ENCODE results near the gene WIPF2.

The WIPF2 gene

DNA sequence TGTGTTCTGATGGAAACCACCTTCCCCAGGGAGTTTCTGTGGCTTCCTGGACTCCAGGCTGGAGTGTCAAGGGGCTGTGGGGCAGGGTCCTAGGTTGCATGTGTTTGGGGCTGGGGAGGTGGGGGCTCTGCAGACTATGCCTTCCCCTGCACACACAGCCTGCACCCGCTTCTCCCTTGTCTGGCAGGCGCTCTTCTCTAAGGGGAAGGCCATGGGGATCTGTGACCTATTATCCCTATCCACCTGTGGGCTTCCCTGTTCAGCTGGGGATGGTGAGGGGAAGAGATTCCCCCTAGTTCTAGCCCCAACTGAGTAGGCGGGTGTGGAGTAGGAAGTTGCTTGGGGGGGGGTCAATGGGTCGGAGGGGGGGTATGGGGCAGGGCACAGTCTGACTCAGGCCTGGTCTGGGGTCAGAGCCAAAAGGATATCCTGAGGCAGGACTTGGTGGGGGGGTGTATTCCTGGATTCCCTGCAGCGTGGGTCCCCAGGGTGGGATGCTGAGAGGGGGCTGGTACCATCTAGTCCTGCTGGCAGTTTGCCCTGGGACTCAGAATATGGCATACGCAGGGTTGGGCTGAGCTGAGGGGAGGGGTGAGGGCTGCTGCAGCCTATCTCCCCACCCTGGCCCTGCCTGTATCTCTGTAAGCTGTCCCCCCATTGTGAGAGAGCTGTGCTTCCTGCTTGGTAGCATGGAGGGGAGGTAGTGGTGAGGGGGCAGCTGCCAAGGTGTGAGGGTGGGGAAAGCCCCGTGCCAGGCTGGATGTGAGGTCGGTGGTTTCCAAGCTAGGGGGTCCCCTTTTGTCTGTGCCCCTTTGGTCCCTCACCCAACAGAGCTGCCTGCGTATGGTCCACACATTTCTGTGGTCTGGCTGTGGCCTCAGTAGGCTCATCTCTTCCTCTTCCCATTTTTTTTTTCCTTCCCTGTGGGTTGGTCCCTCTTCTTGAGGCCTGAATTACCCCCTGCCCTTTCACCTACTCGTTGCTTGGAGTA is 104.6 kb downstream of the WIPF2 start:
- Histone ChIP-seq H3K36me3 (ENCODE audit: insufficient read depth, low read length) (no peaks in the 10 kb centered on the region), H3K27me3 (ENCODE audit: insufficient read depth, low read length, poor library complexity) (no peaks in the 10 kb centered on the region), H3K27ac (ENCODE audit: low read length) (peak overlapping the region; percentile 86), H4K20me1 (ENCODE audit: insufficient read depth, low read length) (peaks cover 65% of the 10 kb centered on the region), H3K4me3 (ENCODE audit: low read depth in 1 of 2, low read length in 2 of 2) (peak overlapping the region in 1 of 2 experiments; percentile 50; a peak in 2 of 4 replicates), H3K4me2 (ENCODE audit: insufficient read depth, low read length) (peak overlapping the region; percentile 67), H3K9ac (ENCODE audit: low read depth, low read length) (peak overlapping the region; percentile 38), H2AFZ (ENCODE audit: low read depth, low read length) (no peak overlapping the region), H3K4me1 (ENCODE audit: insufficient read depth, low read length) (peaks cover 68% of the 10 kb centered on the region), H3K9me3 (ENCODE audit: insufficient read depth, low read length, severe bottlenecking) (no peaks in the 10 kb centered on the region), H3K79me2 (ENCODE audit: insufficient read depth, low read length) (peaks cover 22% of the 10 kb centered on the region)
- peak; percentile 50 for DNase-seq
- no peak for TF ChIP-seq EZH2 (IDR thresholded peaks at IDR 0.05; ENCODE audit: borderline replicate concordance, low read depth, low read length, severe bottlenecking)
- TF ChIP-seq, protein P1, sequence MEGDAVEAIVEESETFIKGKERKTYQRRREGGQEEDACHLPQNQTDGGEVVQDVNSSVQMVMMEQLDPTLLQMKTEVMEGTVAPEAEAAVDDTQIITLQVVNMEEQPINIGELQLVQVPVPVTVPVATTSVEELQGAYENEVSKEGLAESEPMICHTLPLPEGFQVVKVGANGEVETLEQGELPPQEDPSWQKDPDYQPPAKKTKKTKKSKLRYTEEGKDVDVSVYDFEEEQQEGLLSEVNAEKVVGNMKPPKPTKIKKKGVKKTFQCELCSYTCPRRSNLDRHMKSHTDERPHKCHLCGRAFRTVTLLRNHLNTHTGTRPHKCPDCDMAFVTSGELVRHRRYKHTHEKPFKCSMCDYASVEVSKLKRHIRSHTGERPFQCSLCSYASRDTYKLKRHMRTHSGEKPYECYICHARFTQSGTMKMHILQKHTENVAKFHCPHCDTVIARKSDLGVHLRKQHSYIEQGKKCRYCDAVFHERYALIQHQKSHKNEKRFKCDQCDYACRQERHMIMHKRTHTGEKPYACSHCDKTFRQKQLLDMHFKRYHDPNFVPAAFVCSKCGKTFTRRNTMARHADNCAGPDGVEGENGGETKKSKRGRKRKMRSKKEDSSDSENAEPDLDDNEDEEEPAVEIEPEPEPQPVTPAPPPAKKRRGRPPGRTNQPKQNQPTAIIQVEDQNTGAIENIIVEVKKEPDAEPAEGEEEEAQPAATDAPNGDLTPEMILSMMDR (IDR thresholded peaks at IDR 0.05; ENCODE audit: borderline replicate concordance, extremely low read depth, low read length, poor library complexity, severe bottlenecking): no peak
- no peak for ATAC-seq (ENCODE audit: insufficient read depth, low read depth)

DNA sequence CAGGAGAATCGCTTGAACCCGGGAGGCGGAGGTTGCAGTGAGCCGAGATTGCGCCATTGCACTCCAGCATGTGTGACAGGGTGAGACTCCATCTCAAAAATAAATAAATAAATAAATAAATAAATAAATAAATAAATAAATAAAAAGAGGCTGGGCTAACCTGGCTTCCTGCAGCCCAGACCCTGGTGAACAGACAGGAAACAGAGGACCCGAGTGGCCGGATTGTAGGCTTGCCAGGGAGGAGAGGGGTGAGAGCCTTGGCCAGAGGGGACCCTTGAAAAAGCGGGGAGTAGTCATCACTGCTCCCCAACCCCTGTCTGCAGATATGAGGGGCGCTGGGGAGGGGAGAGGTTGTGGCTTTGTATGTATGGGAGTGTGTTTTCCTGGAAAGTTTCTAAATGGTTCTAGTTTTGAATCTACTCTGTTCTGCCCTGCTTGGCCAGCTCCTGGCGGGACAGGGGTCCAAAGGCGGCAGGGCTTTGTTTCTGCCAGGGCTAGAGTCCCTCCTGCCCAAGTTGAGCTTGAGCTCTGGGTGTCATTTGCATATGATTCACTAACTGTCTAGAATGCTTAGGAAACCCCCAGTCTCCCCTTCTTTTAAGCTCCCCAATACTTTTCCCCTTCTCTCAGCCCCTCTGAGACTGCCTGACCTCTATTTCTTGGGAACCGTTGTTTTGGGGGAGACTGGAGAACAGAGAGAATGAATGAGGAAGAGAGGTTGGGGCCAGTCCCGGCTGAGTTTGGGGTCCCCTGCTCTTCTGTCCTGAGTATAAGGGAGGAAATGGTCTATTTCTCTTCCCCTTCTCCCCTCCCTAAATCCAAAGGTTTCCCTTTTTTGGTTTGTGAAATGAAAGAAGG is 106.3 kb downstream of the WIPF2 start:
- ATAC-seq (ENCODE audit: insufficient read depth, low read depth) (no peak), DNase-seq (no peak)
- no peaks in the 10 kb centered on the region for H3K9me3 ChIP-seq (ENCODE audit: insufficient read depth, low read length, severe bottlenecking)
- TF ChIP-seq, protein P1 (IDR thresholded peaks at IDR 0.05; ENCODE audit: borderline replicate concordance, extremely low read depth, low read length, poor library complexity, severe bottlenecking): no peak
- TF ChIP-seq EZH2 (IDR thresholded peaks at IDR 0.05; ENCODE audit: borderline replicate concordance, low read depth, low read length, severe bottlenecking): no peak
- no peak overlapping the region for H3K27ac ChIP-seq (ENCODE audit: low read length)
- no peaks in the 10 kb centered on the region for H3K36me3 ChIP-seq (ENCODE audit: insufficient read depth, low read length)
- H3K4me3 ChIP-seq (ENCODE audit: low read depth in 1 of 2, low read length in 2 of 2): no peak overlapping the region
- H3K79me2 ChIP-seq (ENCODE audit: insufficient read depth, low read length): peaks cover 16% of the 10 kb centered on the region
- no peak overlapping the region for H3K9ac ChIP-seq (ENCODE audit: low read depth, low read length)
- H3K4me1 ChIP-seq (ENCODE audit: insufficient read depth, low read length): peaks cover 58% of the 10 kb centered on the region
- H3K4me2 ChIP-seq (ENCODE audit: insufficient read depth, low read length): no peak overlapping the region
- peaks cover 56% of the 10 kb centered on the region for H4K20me1 ChIP-seq (ENCODE audit: insufficient read depth, low read length)
- H2AFZ ChIP-seq (ENCODE audit: low read depth, low read length): no peak overlapping the region
- H3K27me3 ChIP-seq (ENCODE audit: insufficient read depth, low read length, poor library complexity): no peaks in the 10 kb centered on the region

DNA sequence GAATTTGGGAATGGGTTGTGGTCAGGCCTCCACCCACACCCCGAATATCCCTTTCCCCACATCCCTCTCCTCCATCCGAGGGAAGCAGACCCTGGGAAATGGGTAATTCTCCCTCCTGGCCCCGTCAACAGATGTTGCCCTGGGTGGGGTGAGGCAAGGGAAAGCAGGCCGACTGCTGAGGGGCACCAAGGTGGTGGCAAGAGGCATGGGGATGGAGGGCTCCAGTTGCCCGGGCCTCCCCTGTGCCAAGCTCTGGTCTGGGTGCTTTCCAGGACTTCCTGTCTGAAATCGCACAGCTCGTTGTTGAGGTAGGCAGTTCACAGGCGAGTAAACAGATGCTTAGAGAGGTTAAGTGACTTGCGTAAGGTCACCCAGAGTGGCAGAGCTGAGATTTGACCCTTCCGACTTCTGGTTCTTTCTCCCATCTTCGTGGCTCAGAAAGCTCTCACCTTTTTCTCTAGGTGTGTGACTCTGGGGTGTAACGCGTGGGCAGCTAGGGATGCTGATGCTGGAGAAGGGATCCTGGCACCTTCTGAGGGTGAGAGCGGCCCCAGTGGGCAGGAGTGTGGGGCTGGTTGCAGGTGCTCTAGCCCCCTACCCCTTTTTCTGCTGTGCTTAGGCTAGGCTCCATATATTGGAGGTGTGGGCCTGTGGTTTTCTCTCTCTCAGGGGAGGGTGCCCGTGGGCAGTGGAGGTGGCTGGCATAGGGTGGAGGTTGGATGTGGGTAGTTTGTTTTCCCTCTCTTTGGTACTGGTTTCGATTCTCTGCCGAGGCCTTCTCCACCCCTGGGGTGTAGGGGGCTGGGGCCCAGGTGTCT is 107.1 kb downstream of the WIPF2 start:
- no peak overlapping the region; the same call in 1 of the 2 replicates for H3K4me2 ChIP-seq (ENCODE audit: insufficient read depth, low read length)
- TF ChIP-seq EZH2 (IDR thresholded peaks at IDR 0.05; ENCODE audit: borderline replicate concordance, low read depth, low read length, severe bottlenecking): no peak
- peaks cover 1% of the 10 kb centered on the region; the same call in 1 of the 2 replicates for H3K36me3 ChIP-seq (ENCODE audit: insufficient read depth, low read length)
- no peak overlapping the region for H2AFZ ChIP-seq (ENCODE audit: low read depth, low read length)
- peaks cover 16% of the 10 kb centered on the region for H3K79me2 ChIP-seq (ENCODE audit: insufficient read depth, low read length)
- no peak overlapping the region for H3K4me3 ChIP-seq (ENCODE audit: low read depth in 1 of 2, low read length in 2 of 2)
- no peak for ATAC-seq (ENCODE audit: insufficient read depth, low read depth)
- H3K9ac ChIP-seq (ENCODE audit: low read depth, low read length): no peak overlapping the region
- no peak for DNase-seq
- H3K4me1 ChIP-seq (ENCODE audit: insufficient read depth, low read length): peaks cover 52% of the 10 kb centered on the region
- no peaks in the 10 kb centered on the region for H3K9me3 ChIP-seq (ENCODE audit: insufficient read depth, low read length, severe bottlenecking)
- peaks cover 50% of the 10 kb centered on the region for H4K20me1 ChIP-seq (ENCODE audit: insufficient read depth, low read length)
- H3K27ac ChIP-seq (ENCODE audit: low read length): no peak overlapping the region
- H3K27me3 ChIP-seq (ENCODE audit: insufficient read depth, low read length, poor library complexity): no peaks in the 10 kb centered on the region
